ENCODE measurements around the gene SIAH3.
"Not testable (repeated sequence)": the region's sequence is repeated elsewhere in the genome, so short reads cannot be mapped to it uniquely, and the experiment has no call there.

Gene SIAH3

GRCh38 chr13:45782327-45783045 lies 69.1 kb downstream of the SIAH3 start:
- no peak for DNase-seq (ENCODE audit: low spot score)

GRCh38 chr13:45781553-45782326 lies 69.8 kb downstream of the SIAH3 start:
- no peak for DNase-seq (ENCODE audit: low spot score)

- DNase-seq (ENCODE audit: low spot score), result no peak
Measured at GRCh38 chr13:45779901-45780300, 71.7 kb downstream of the SIAH3 start.

- DNase-seq (ENCODE audit: low spot score), result no peak
Measured at GRCh38 chr13:45778882-45779281, 72.7 kb downstream of the SIAH3 start.

GRCh38 chr13:45776748-45777147 lies 74.8 kb downstream of the SIAH3 start:
- DNase-seq (ENCODE audit: low spot score), result no peak

DNA sequence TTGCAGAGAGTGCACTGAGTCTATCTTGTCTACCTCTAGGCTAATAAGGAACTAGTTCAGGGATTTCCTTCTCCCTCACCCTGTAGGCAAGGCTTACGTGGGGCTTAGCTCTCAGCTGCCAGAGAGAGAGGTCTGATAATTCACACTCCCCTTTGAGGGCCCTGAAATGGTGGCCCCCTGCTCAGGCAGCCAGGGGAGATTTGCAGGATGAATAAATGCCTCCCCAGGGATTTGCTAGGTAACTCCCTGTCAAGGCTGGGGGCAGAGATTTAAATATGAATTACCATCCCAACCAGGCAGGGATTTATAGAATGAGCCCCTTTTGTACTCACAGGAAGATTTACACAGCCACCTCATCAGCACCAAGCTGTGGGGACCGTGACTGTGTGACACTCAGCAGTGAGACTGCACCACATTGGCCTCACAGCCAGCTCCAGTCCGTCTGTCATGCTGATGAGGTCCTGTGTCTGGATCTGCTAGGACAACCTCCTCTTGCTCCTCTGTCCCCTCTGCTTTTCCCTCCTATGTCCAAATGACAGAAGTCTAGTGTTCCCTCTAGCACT lies 76.1 kb downstream of the SIAH3 start:
- DNase-seq (ENCODE audit: low spot score), result no peak

- DNase-seq (ENCODE audit: low spot score), result no peak
Measured at GRCh38 chr13:45773944-45774343, 77.6 kb downstream of the SIAH3 start.

DNA sequence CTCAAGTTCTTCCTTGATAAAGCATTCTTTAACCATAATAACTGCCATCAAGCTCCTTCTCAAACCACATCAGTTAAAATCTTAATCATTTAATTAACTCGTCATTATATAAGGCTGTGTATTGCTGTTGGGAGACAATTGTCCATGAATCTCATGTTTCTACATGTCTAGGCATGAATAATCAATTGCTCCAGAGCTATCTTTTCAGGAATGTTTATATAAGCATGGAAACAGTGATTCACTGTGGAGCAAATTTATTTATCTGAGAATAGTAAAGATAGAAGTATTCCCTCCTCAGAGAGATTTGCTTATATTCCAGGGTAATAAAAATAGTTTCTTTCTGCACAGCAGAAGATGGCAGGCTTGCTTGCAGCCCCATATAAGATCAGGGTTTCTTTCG lies 78.3 kb downstream of the SIAH3 start:
- no peak for DNase-seq (ENCODE audit: low spot score)

DNA sequence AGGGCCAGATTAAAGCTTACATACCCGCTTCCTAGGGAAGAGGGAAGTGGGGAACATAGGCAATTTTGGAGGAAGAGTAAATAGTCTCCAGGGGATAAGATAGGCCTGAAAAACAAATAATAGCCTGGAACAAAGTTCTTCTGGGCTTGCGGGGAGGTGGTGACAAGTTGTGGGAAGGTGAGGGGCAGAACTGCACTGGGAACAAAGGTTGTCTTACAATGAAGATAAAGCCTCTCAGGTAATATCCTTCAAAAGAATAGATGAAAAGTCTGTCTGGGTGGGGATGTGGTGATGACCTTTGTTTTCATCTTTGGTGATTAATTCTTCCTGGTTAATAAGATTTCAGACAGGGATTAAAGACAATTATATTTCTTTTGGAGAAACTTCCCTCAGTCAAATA lies 80.7 kb downstream of the SIAH3 start:
- no peak for DNase-seq (ENCODE audit: low spot score)

DNA sequence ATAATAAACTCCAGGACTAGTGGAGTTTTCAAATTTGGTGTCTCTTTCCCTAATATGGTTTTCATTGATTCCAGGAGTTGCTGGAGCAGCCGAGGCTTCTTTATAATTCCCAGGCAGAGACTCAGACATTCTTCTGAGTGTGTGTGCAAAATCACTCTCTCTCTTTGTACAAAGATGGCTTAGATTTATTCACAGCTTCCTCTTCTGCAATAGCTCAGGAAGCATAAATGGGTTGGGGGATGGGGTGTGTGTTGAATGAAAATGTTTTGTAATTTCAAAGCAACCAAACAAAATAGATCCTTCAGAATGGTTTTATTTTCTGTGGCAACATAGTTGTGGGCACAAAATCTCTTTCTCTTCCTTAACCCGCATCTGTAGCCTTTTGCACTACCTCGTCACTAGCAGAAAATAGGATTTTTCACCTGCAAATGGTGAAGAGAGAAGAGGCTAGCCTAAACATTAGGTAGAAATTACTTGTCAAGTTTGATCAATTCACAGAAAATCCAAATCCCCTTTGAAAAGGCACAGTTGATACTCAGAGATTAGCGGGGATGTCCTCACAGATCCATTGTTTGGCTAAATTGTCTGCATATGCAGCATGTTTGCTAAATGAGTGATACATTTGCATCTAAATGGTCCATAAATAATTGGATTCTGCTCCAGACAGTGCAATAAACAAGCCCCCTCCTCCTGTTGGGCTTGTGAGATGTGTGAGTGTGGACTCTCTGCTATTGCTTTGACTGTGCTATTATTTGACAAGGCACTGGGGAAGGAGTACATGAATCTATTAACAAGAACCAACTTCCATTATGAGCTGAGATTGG lies 82.7 kb downstream of the SIAH3 start:
- no peak for DNase-seq (ENCODE audit: low spot score)

- no peak for DNase-seq (ENCODE audit: low spot score)
Measured at GRCh38 chr13:45765464-45765863, 86.1 kb downstream of the SIAH3 start.

GRCh38 chr13:45763419-45763818 lies 88.1 kb downstream of the SIAH3 start:
- no peak for DNase-seq (ENCODE audit: low spot score)

- not testable (repeated sequence) for DNase-seq (ENCODE audit: low spot score)
Measured at GRCh38 chr13:45757589-45757988, 94.0 kb downstream of the SIAH3 start.

DNA sequence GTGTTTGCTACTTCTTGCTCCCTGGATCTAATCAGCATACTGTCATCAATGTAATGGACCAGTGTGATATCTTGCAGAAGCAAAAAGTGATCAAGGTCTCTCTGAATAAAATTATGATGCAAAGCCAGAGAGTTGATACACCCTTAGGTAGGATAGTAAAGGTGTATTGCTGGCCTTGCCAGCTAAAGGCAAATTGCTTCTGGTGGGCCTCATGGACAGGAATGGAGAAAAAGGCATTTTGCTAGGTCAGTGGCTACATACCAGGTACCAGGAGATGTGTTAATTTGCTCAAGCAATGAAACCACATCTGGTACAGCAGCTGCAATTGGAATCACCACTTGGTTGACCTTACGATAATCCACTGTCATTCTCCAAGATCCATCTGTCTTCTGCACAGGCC lies 95.1 kb downstream of the SIAH3 start:
- not testable (repeated sequence) for DNase-seq (ENCODE audit: low spot score)

DNA sequence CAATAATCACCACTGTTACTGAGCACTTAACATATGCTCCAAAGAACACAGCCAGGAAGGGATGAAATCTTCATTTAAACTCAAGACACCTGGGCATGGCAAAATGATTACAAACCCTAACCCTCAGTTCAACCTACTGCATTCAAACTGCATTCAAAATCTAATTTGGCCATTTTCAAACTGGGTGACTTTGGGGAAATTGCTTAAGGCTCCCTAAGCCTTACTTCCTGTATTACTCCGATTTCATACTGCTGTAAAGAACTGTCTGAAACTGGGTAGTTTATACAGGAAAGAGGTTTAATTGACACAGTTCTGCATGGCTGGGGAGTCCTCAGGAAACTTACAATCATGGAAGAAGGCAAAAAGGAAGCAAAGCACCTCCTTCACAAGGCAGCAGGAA lies 99.0 kb downstream of the SIAH3 start:
- DNase-seq (ENCODE audit: low spot score), result no peak

DNA sequence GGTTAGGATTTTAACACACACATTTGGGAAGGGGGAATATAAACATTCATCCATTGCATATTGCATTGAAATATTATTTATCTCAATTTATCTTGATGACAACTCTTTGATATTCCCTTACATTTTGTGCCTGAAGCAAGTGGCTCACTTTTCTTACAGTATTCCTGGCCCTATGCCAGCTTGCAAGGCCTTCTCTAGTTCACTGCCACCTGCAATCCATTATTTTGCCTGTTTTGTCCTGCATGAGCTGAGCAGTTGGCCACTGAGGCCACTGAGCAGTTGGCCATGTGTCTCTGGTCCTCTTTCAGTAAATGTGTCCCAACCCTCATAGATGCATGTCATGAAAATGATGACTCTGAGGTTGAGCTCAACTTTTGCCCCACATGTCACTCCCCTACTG lies 99.7 kb downstream of the SIAH3 start:
- no peak for DNase-seq (ENCODE audit: low spot score)

- DNase-seq (ENCODE audit: low spot score), result no peak
Measured at GRCh38 chr13:45750566-45750965, 101.0 kb downstream of the SIAH3 start.

DNA sequence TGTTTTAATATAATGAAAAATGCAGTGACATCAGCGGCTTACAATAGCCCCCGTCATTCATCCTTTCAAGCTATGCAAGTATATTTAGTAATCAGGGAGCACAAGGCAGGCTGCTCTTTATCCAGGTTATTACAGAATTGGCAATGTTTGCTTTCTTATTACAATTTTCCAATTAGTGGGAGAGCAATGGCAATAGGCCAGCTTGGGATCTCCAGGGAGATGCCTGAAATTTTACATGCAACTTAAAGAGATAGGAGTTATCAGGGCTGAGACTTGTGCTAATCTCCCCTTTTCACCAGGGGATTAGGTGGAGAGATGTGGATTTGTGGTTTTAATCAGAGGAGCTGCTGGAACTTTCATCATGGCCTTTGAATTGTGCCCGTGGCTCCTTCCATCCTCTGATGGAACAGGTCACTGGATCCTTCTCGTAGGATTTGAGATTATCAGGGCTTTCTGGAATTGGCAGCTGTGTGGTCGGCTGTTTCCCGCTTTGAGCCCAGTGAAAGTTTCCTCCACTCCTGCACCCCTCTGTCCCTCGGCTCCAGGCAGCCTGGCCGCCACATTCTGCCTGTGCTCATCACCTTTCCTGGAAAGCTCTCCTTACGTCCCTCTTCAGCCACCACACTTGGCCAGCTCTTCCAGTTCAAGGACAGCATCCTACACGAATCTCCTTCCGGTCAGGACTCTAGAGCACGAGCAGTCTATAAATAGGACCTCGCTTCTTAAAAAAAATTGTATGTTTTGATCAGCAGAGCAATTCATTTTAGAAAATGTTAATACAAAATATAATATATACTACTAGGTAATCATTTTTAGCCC lies 102.4 kb downstream of the SIAH3 start:
- no peak for DNase-seq (ENCODE audit: low spot score)

DNA sequence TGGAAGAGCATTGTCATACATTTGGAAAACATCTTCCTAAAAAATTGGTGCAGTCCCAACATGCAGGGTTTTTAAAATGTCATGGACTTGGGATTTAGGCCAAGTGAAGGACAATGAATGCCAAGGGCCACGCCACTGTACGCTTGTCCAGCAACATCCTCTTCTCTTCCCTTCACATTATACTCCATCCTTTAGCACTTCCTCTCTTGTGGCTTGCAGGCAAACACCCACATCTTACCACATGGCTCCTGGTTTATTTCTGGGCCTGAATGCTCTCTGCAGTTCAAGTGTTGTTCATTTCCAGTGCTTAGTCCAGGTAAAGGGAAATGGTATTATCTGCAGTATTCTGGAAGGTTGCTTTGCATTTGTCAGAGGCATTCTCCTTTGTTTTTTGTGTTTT lies 104.5 kb downstream of the SIAH3 start:
- no peak for DNase-seq (ENCODE audit: low spot score)

GRCh38 chr13:45744979-45745378 lies 106.6 kb downstream of the SIAH3 start:
- no peak for DNase-seq (ENCODE audit: low spot score)

DNA sequence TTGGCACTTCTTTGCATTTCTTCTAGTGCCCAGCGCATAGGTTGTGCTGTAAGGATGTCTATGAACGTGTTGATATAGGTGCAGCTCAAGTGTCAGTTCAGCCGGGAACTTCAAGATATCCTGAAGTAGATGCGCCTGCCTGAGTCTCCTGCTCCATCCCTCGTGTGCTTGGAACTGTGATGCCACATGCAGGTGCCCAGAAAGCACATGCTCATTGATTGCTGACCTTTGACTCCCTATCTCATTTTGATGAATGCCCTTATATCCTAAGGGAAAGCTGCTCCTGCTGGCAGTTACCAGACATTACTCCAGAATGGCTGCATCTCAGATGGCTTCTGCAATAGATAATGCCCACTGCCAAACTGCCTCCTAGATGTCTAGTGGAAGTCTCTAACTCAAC lies 108.6 kb downstream of the SIAH3 start:
- DNase-seq (ENCODE audit: low spot score), result no peak

GRCh38 chr13:45737571-45738017 lies 114.0 kb downstream of the SIAH3 start:
- no peak for DNase-seq (ENCODE audit: low spot score)
